H9 (cell line): Measurements from ENCODE around the gene F12. TPM values are rescaled to one million over a fixed set of nuclear protein-coding genes. Genes with fewer than 3 reads are reported as not detected.

Experiments used
- DNase-seq: peaks from one replicate; pipeline ENCODE4 v3.0.0-alpha.2; 2017
- H2AFZ ChIP-seq: one replicate; pipeline ENCODE4 v1.6.1; 2013; ENCODE audit warnings: mild to moderate bottlenecking, low read length, control low read depth, moderate library complexity
- H2AK5ac ChIP-seq: 2 replicates; pipeline ENCODE4 v1.6.1; 2013; ENCODE audit warnings: low read length, control low read depth, mixed read lengths; ENCODE audit not compliant: insufficient read length
- H2BK120ac ChIP-seq: one replicate; pipeline ENCODE4 v1.6.1; 2013; ENCODE audit warnings: low read depth, mild to moderate bottlenecking, low read length, control low read depth, inconsistent platforms; ENCODE audit not compliant: poor library complexity, severe bottlenecking
- H2BK12ac ChIP-seq: 2 replicates; pipeline ENCODE4 v1.6.1; 2013; ENCODE audit warnings: low read length, control low read depth, mixed read lengths, low read depth; ENCODE audit not compliant: insufficient read length
- H2BK15ac ChIP-seq: 2 replicates; pipeline ENCODE4 v1.6.1; 2013; ENCODE audit warnings: low read depth, low read length, control low read depth
- H2BK20ac ChIP-seq: one replicate; pipeline ENCODE4 v1.6.1; 2013; ENCODE audit warnings: low read depth, mild to moderate bottlenecking, low read length, control low read depth, inconsistent platforms; ENCODE audit not compliant: poor library complexity, severe bottlenecking
- H2BK5ac ChIP-seq: 2 replicates; pipeline ENCODE4 v1.6.1; 2013; ENCODE audit warnings: low read length, control low read depth, mixed read lengths; ENCODE audit not compliant: insufficient read length
- H3K14ac ChIP-seq: 2 replicates; pipeline ENCODE4 v1.6.1; 2013; ENCODE audit warnings: low read length, control low read depth; ENCODE audit not compliant: insufficient read depth
- H3K18ac ChIP-seq: 2 replicates; pipeline ENCODE4 v1.6.1; 2013; ENCODE audit warnings: low read depth, mild to moderate bottlenecking, mixed read lengths, low read length, control low read depth; ENCODE audit not compliant: insufficient read length
- H3K23ac ChIP-seq: 2 replicates; pipeline ENCODE4 v1.6.1; 2013; ENCODE audit warnings: low read length, control low read depth, mixed read lengths, low read depth; ENCODE audit not compliant: insufficient read length
- H3K23me2 ChIP-seq: 2 replicates; pipeline ENCODE4 v1.6.1; 2013; ENCODE audit warnings: low read depth, mild to moderate bottlenecking, mixed read lengths, low read length, control low read depth; ENCODE audit not compliant: insufficient read length, poor library complexity, severe bottlenecking
- H3K27ac ChIP-seq: 2 replicates; pipeline ENCODE4 v1.5.1; 2013; ENCODE audit warnings: low read length, control low read depth, mixed read lengths, low read depth; ENCODE audit not compliant: insufficient read length
- H3K27me3 ChIP-seq: 2 replicates; pipeline ENCODE4 v1.6.1; 2013; ENCODE audit warnings: low read length, control low read depth, inconsistent platforms; ENCODE audit not compliant: insufficient read depth
- H3K4ac ChIP-seq: 2 replicates; pipeline ENCODE4 v1.6.1; 2013; ENCODE audit warnings: low read depth, mild to moderate bottlenecking, control low read depth, inconsistent platforms, low read length, moderate library complexity
- H3K4me1 ChIP-seq: 2 replicates; pipeline ENCODE4 v1.6.1; 2013; ENCODE audit warnings: low read length, control low read depth, inconsistent platforms; ENCODE audit not compliant: insufficient read depth
- H3K4me2 ChIP-seq: 2 replicates; pipeline ENCODE4 v1.6.1; 2013; ENCODE audit warnings: low read length, control low read depth, mixed read lengths; ENCODE audit not compliant: insufficient read length, insufficient read depth
- H3K56ac ChIP-seq: 2 replicates; pipeline ENCODE4 v1.6.1; 2013; ENCODE audit warnings: low read depth, mild to moderate bottlenecking, mixed read lengths, low read length, control low read depth; ENCODE audit not compliant: insufficient read length
- H3K79me1 ChIP-seq: 2 replicates; pipeline ENCODE4 v1.6.1; 2013; ENCODE audit warnings: low read depth, mild to moderate bottlenecking, moderate library complexity, low read length, control low read depth, inconsistent platforms; ENCODE audit not compliant: insufficient read depth, poor library complexity, severe bottlenecking
- H3K79me2 ChIP-seq: 2 replicates; pipeline ENCODE4 v1.6.1; 2013; ENCODE audit warnings: low read length, control low read depth, inconsistent platforms; ENCODE audit not compliant: insufficient read depth
- H3K9ac ChIP-seq: 2 replicates; pipeline ENCODE4 v1.6.1; 2013; ENCODE audit warnings: low read length, control low read depth, mixed read lengths; ENCODE audit not compliant: insufficient read length; ENCODE audit errors: extremely low read depth
- H3K9me3 ChIP-seq: one replicate; pipeline ENCODE4 v1.6.1; 2013; ENCODE audit warnings: low read depth, low read length, inconsistent platforms; ENCODE audit not compliant: control insufficient read depth
- H3T11ph ChIP-seq: one replicate; pipeline ENCODE4 v1.6.1; 2013; ENCODE audit warnings: mild to moderate bottlenecking, low read length, control low read depth, inconsistent platforms
- H4K20me1 ChIP-seq: one replicate; pipeline ENCODE4 v1.6.1; 2013; ENCODE audit not compliant: control insufficient read depth, insufficient read length, insufficient read depth
- H4K5ac ChIP-seq: 2 replicates; pipeline ENCODE4 v1.6.1; 2013; ENCODE audit warnings: low read depth, mild to moderate bottlenecking, mixed read lengths, low read length, control low read depth; ENCODE audit not compliant: insufficient read length
- H4K8ac ChIP-seq: replicated peaks from 2 replicates; pipeline ENCODE4 v1.6.1; 2013; ENCODE audit warnings: low read length, control low read depth, mixed read lengths, low read depth; ENCODE audit not compliant: insufficient read length
- H4K91ac ChIP-seq: 2 replicates; pipeline ENCODE4 v1.6.1; 2013; ENCODE audit warnings: low read depth, mild to moderate bottlenecking, moderate library complexity, mixed read lengths, low read length, control low read depth; ENCODE audit not compliant: insufficient read length
- H3K27ac Mint-ChIP-seq, 3 experiments: 2 replicates in 2 of 3; 3 replicates in 1 of 3; pipeline ENCODE4 v1.8.0; 2020 to 2021; ENCODE audit warnings: mixed read lengths in 3 of 3, mild to moderate bottlenecking in 1 of 3, moderate library complexity in 1 of 3
- H3K27me3 Mint-ChIP-seq: 2 replicates; pipeline ENCODE4 v1.8.0; 2021; ENCODE audit warnings: low read depth, mild to moderate bottlenecking, moderate library complexity, mixed read lengths
- H3K36me3 Mint-ChIP-seq, 3 experiments: 2 replicates in 2 of 3; 3 replicates in 1 of 3; pipeline ENCODE4 v1.8.0; 2020 to 2021; ENCODE audit warnings: low read depth in 3 of 3, mixed read lengths in 3 of 3; ENCODE audit not compliant: insufficient read depth in 1 of 3
- H3K4me1 Mint-ChIP-seq, 2 experiments: 2 replicates each; pipeline ENCODE4 v1.8.0; 2020; ENCODE audit warnings: mixed read lengths in 2 of 2
- H3K4me3 Mint-ChIP-seq, 2 experiments: 2 replicates in 1 of 2; 3 replicates in 1 of 2; pipeline ENCODE4 v1.8.0; 2020 to 2021; ENCODE audit warnings: mild to moderate bottlenecking in 2 of 2, mixed read lengths in 2 of 2, moderate library complexity in 1 of 2
- H3K9me3 Mint-ChIP-seq, 2 experiments: 2 replicates in 1 of 2; 3 replicates in 1 of 2; pipeline ENCODE4 v1.8.0; 2020; ENCODE audit warnings: mild to moderate bottlenecking in 2 of 2, mixed read lengths in 2 of 2, moderate library complexity in 1 of 2
- WGBS: extraction: QIAGEN DNeasy Blood & Tissue Kit; methylation state at CpG from one replicate; pipeline ENCODE4 v1.1.7; 2013; ENCODE audit warnings: missing lambda C conversion rate, low lambda C conversion rate, mixed read lengths; ENCODE audit not compliant: insufficient read length; ENCODE audit errors: extremely low coverage; 5-methylcytosine and 5-hydroxymethylcytosine counted together
- total RNA-seq: library from RNA; stranded (reverse); gene quantifications from 2 replicates; pipeline ENCODE4 v1.2.1, GENCODE V29; 2021
- TF ChIP-seq, protein P1 (sequence below): fragments of 200-600 bp; sonication (generic); conservative IDR thresholded peaks from 3 replicates; pipeline ENCODE4 v1.8.0; 2021; ENCODE audit warnings: antibody characterized with exemption, mild to moderate bottlenecking

The F12 gene
- total RNA-seq, 1 experiment from 2014 or later, result 3.5 TPM

DNA sequence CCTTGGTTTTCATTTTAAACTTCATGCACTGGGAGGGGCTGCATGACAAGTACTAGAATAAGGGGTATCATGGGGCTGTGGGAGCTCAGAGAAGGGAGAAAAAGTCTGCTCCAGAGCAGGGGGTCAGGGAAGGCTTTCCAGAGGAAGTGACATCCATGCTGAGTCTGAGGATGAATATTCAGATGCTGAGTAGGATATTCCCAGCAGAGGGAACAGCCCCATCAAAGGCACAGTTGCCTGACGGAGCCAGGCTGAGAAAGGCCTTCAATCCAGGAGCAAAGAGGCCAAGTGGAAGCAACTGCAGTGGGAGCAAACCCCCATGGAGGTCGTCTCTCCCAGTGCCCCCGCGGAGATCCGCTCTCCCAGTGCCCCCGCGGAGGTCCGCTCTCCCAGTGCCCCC lies 13.3 kb downstream of the F12 start:
- Histone ChIP-seq H2AFZ (no peak overlapping the region), H2BK120ac (no peak overlapping the region), H2BK20ac (no peak overlapping the region), H4K91ac (no peak overlapping the region), H3K4me2 (no peak overlapping the region), H3K56ac (no peak overlapping the region), H4K20me1 (no peaks in the 10 kb centered on the region), H3K18ac (no peak overlapping the region), H2BK12ac (no peak overlapping the region), H2AK5ac (no peak overlapping the region), H3K4me1 (no peaks in the 10 kb centered on the region; the same call in 1 of the 2 replicates), H3K23ac (no peak overlapping the region), H3K14ac (no peak overlapping the region), H3T11ph (no peak overlapping the region), H4K5ac (no peak overlapping the region), H2BK5ac (no peak overlapping the region), H3K79me1 (no peaks in the 10 kb centered on the region), H3K79me2 (no peaks in the 10 kb centered on the region), H3K4ac (no peak overlapping the region), H3K23me2 (no peaks in the 10 kb centered on the region), H3K9me3 (no peaks in the 10 kb centered on the region), H3K27me3 (no peaks in the 10 kb centered on the region), H2BK15ac (no peak overlapping the region), H3K27ac (no peak overlapping the region), H4K8ac (no peak overlapping the region), H3K9ac (no peak overlapping the region)
- H3K27me3 Mint-ChIP-seq, result peaks cover 36% of the 10 kb centered on the region
- no peaks in the 10 kb centered on the region for H3K36me3 Mint-ChIP-seq
- H3K4me1 Mint-ChIP-seq, result peaks cover 10 to 17% of the 10 kb centered on the region in 2 experiments
- WGBS, result no CpG with 5 or more reads among the region's 8 CpGs
- TF ChIP-seq, protein P1, sequence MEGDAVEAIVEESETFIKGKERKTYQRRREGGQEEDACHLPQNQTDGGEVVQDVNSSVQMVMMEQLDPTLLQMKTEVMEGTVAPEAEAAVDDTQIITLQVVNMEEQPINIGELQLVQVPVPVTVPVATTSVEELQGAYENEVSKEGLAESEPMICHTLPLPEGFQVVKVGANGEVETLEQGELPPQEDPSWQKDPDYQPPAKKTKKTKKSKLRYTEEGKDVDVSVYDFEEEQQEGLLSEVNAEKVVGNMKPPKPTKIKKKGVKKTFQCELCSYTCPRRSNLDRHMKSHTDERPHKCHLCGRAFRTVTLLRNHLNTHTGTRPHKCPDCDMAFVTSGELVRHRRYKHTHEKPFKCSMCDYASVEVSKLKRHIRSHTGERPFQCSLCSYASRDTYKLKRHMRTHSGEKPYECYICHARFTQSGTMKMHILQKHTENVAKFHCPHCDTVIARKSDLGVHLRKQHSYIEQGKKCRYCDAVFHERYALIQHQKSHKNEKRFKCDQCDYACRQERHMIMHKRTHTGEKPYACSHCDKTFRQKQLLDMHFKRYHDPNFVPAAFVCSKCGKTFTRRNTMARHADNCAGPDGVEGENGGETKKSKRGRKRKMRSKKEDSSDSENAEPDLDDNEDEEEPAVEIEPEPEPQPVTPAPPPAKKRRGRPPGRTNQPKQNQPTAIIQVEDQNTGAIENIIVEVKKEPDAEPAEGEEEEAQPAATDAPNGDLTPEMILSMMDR, result no peak
- no peak for DNase-seq
- H3K4me3 Mint-ChIP-seq, result no peak overlapping the region
- H3K27ac Mint-ChIP-seq, result no peak overlapping the region
- H3K9me3 Mint-ChIP-seq, result no peaks in the 10 kb centered on the region
